Muscle layer of colon (tissue), 2 donors: Measurements from ENCODE around the gene ENTREP3.
A peak's percentile ranks its signal among the peaks of the same experiment; 100 is the strongest.
"Not testable (repeated sequence)": the region's sequence is repeated elsewhere in the genome, so short reads cannot be mapped to it uniquely, and the experiment has no call there.

Source experiments
- H3K27ac ChIP-seq: one replicate; pipeline ENCODE4 v1.7.0; 2013; ENCODE audit warnings: low read depth, mild to moderate bottlenecking, low read length, moderate library complexity
- H3K27me3 ChIP-seq, 2 donors: one replicate each; pipeline ENCODE4 v1.7.0; 2013; ENCODE audit warnings: low read length in 2 of 2, mild to moderate bottlenecking in 2 of 2; ENCODE audit not compliant: insufficient read depth in 2 of 2, control insufficient read depth in 1 of 2
- H3K36me3 ChIP-seq: one replicate; pipeline ENCODE4 v1.7.0; 2013; ENCODE audit warnings: mild to moderate bottlenecking, low read length; ENCODE audit not compliant: insufficient read depth
- H3K4me1 ChIP-seq: one replicate; pipeline ENCODE4 v1.7.0; 2013; ENCODE audit warnings: mild to moderate bottlenecking, low read length; ENCODE audit not compliant: insufficient read depth
- H3K4me3 ChIP-seq, 2 donors: one replicate each; pipeline ENCODE4 v1.7.0; 2013; ENCODE audit warnings: low read length in 2 of 2, low read depth in 1 of 2, mild to moderate bottlenecking in 1 of 2, moderate library complexity in 1 of 2
- H3K9ac ChIP-seq: one replicate; pipeline ENCODE4 v1.7.0; 2013; ENCODE audit warnings: low read length
- H3K9me3 ChIP-seq: one replicate; pipeline ENCODE4 v1.7.0; 2013; ENCODE audit warnings: mild to moderate bottlenecking, low read length
- donor health status: abdominal sarcoma.
- donor health status: Adenocarcinoma of cecum.

The ENTREP3 gene

DNA sequence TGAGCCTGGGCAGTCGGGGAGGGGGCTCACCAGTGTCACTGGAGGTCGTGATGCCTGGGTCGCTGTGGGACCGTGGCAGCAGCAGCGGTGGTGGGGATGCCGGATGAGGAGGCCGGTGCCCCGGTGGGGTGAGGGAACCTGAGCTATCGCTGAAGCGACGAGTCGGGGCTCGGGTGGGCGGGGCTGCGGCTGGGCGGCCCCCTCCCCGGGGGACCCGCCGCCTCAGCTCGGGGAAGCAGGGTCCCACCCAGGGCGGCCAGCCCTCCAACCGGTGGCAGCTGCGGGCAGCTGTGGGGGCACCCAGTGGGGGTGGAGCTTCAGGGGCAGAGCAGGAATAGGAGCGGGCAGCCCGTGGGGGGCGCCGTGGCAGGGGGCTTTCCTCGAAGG is 5.0 kb downstream of the ENTREP3 start:
- Histone ChIP-seq H3K27ac (peak overlapping the region; percentile 35), H3K9ac (no peak overlapping the region), H3K4me3 (peak overlapping the region in 1 of 2 donors; percentile 29)

GRCh38 chr1:155247667-155248553 is 7.4 kb downstream of the ENTREP3 start:
- Histone ChIP-seq H3K27me3 (no peaks in the 10 kb centered on the region), H3K9me3 (no peaks in the 10 kb centered on the region), H3K4me3 (no peak overlapping the region), H3K27ac (no peak overlapping the region), H3K4me1 (peaks cover 28% of the 10 kb centered on the region), H3K9ac (no peak overlapping the region), H3K36me3 (peaks cover 13% of the 10 kb centered on the region)

More for the DNA sequence above, 5.0 kb downstream of the ENTREP3 start:
- Histone ChIP-seq H3K4me1 (peaks cover 29% of the 10 kb centered on the region), H3K27me3 (no peaks in the 10 kb centered on the region), H3K36me3 (peaks cover 13% of the 10 kb centered on the region), H3K9me3 (no peaks in the 10 kb centered on the region)

DNA sequence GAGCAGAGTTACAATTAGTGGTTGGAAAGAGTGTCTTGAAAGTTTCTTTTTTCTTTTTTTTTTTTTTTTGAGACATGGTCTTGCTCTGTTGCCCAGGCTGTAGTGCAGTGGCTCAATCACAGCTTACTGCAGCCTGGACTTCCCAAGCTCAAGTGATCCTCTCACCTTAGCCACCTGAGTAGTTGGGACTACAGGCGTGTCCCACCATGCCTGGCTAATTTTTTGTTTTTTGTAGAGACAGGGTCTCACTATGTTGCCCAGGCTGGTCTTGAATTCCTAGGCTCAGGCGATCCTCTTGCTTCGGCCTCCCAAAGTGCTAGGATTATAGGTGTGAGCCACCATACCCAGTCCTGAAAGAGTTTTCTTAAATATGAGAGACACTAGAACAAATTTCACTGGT is 8.5 kb downstream of the ENTREP3 start:
- Histone ChIP-seq H3K36me3 (peaks cover 13% of the 10 kb centered on the region), H3K4me1 (peaks cover 35% of the 10 kb centered on the region)
- H3K27ac ChIP-seq, H3K9me3 ChIP-seq, H3K27me3 ChIP-seq, H3K9ac ChIP-seq, H3K4me3 ChIP-seq: not testable (repeated sequence)

DNA sequence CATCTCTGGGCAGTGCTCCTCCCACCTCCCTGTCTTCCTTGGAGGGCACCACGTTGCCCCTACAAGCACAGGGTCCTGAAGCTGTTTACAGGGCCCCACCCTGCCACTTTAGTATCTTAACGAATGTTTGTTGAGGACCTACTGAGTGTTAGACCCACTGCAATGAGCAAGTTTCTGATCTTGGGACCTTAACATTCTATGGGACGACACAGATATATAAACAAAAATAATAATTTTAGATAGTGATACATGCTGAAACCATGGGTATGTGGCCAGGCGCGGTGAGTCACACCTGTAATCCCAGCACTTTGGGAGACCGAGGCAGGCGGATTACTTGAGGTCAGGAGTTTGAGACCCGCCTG is 10.1 kb downstream of the ENTREP3 start:
- peak overlapping the region; percentile 65 for H3K9ac ChIP-seq
- no peaks in the 10 kb centered on the region for H3K9me3 ChIP-seq
- H3K27me3 ChIP-seq = no peaks in the 10 kb centered on the region
- peaks cover 36% of the 10 kb centered on the region for H3K4me1 ChIP-seq
- H3K27ac ChIP-seq = peak overlapping the region; percentile 95
- peaks cover 13% of the 10 kb centered on the region for H3K36me3 ChIP-seq
- H3K4me3 ChIP-seq = peak overlapping the region; percentile 58 to 75

- Histone ChIP-seq H3K27me3 (no peaks in the 10 kb centered on the region), H3K36me3 (peaks cover 14% of the 10 kb centered on the region), H3K9me3 (no peaks in the 10 kb centered on the region), H3K27ac (peak overlapping the region; percentile 95), H3K4me1 (peaks cover 36% of the 10 kb centered on the region), H3K9ac (peak overlapping the region; percentile 65), H3K4me3 (peak overlapping the region; percentile 58 to 75)
Observed at GRCh38 chr1:155244368-155245162, 10.7 kb downstream of the ENTREP3 start.

DNA sequence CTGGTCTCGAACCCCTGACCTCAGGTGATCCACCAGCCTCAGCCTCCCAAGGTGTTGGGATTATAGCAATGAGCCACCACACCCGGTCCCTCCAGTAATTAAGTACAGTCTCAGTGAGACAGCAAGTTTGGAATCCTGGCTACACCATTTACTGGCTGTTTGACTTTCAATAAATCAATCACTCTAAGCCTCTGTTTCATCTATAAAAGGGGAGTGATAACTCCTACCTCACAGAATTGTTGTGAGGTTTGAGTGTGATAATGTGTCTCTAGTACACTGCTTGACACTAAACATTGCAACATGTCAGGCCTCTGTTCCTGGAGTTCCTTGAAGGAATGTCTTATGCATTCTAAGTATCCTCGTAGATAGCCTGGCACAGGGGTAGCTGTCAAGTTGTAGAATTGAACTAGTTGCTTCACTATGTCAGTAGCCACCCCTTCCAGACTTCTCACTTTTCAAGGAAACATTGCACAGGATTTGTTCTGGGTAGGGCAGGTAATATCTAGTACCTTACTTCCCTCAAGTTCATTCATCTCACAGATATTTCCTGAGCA is 12.4 kb downstream of the ENTREP3 start:
- peaks cover 36% of the 10 kb centered on the region for H3K4me1 ChIP-seq
- peak overlapping the region; percentile 58 for H3K9ac ChIP-seq
- no peaks in the 10 kb centered on the region for H3K27me3 ChIP-seq
- peak overlapping the region; percentile 95 for H3K27ac ChIP-seq
- peaks cover 13% of the 10 kb centered on the region for H3K36me3 ChIP-seq
- no peaks in the 10 kb centered on the region for H3K9me3 ChIP-seq
- H3K4me3 ChIP-seq = peak overlapping the region in 1 of 2 donors; percentile 75

DNA sequence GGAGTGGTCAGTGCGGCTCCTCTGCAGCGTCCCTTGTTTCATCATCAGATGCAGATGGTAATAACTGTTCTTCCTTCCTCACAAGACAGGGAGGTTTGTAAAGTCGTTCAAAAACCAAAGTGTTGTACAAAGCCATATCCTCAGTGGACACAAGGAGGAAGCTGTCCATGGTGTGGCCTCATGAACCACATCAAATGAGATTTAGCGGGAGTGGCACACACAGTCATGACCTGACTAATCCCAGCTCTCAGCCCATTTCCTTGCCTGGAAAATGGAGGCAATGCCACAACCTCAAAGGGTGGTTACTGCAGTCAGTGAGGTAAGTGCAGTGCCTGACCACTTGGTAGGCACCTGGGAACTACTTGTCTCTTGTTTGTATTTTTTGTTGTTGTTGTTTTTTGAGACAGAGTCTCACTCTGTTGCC is 13.4 kb downstream of the ENTREP3 start:
- no peak overlapping the region for H3K9ac ChIP-seq
- no peak overlapping the region for H3K27ac ChIP-seq
- H3K4me3 ChIP-seq = no peak overlapping the region
- no peaks in the 10 kb centered on the region for H3K27me3 ChIP-seq
- no peaks in the 10 kb centered on the region for H3K9me3 ChIP-seq
- peaks cover 36% of the 10 kb centered on the region for H3K4me1 ChIP-seq
- peaks cover 13% of the 10 kb centered on the region for H3K36me3 ChIP-seq

DNA sequence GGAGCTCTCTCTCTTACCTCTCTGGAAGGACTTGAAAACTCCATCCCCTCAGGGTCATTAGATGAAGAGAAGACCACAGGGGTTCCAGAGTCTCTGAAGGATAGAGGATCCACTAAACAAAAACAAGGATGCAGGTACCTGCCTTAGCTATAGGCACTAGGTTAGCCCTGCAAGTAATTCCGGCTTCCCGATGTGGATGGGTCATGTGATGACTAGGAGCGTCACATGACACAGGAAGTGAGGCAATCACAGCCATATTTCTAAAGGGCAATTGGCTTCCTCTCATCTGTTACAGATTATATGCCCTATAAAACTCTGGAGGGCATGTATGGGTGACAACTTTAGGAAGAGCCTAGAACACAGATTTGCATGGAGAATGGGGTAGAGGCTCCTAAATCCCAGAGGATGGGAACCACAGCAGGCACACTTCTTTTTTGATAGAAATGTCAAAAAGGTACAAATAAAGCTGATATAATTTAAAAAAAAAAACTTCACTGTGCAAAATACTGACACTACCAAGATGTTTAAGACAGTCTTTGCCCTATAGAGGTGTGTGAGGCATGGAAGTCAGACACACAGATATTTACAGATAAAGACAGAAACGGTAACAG is 14.1 kb downstream of the ENTREP3 start:
- H3K4me1 ChIP-seq = peaks cover 36% of the 10 kb centered on the region
- H3K27ac ChIP-seq = peak overlapping the region; percentile 1
- peaks cover 15% of the 10 kb centered on the region for H3K36me3 ChIP-seq
- H3K27me3 ChIP-seq = no peaks in the 10 kb centered on the region
- H3K9me3 ChIP-seq = no peaks in the 10 kb centered on the region
- H3K4me3 ChIP-seq = peak overlapping the region in 1 of 2 donors; percentile 41
- no peak overlapping the region for H3K9ac ChIP-seq

DNA sequence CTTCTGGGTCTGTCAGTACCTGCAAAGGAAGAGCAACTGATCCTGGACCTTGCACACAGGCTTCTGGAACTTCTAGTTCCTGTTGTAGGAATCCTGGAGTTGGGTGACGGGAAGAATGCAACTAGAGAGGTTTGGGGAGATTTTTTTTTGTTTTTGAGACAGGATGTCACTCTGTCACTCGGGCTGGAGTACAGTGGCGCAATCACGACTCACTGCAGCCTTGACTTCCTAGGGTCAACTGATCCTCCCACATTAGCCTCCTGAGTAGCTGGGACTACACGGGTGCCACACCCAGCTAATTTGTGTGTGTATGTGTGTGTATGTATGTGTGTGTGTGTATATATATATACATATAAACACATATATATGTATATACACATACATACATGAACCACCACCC is 18.8 kb downstream of the ENTREP3 start:
- Histone ChIP-seq H3K27me3 (no peaks in the 10 kb centered on the region), H3K4me1 (peaks cover 23% of the 10 kb centered on the region), H3K27ac (no peak overlapping the region)

DNA sequence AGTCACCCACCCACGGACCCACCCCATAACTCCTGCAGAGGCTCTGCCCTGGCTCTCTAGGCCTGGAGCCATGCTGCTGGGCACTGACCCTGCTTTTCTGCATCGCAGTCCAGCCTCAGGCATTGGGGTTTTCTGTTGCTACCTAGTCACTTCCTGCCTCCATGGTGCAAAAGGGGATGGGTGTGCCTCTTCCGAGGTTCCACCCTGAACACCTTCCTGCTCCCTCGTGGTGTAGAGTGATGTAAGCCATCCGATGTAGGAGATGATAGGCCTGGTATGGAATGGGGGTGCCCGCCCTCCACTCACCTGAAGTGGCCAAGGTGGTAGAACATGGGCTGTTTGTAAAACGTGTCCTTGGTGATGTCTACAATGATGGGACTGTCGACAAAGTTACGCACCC is 19.9 kb downstream of the ENTREP3 start:
- not testable (repeated sequence) for H3K9ac ChIP-seq, H3K4me3 ChIP-seq, H3K27me3 ChIP-seq, H3K9me3 ChIP-seq, H3K27ac ChIP-seq
- peaks cover 17% of the 10 kb centered on the region for H3K4me1 ChIP-seq
- peaks cover 15% of the 10 kb centered on the region for H3K36me3 ChIP-seq

More for the DNA sequence above, 18.8 kb downstream of the ENTREP3 start:
- no peak overlapping the region for H3K4me3 ChIP-seq
- H3K9me3 ChIP-seq = no peaks in the 10 kb centered on the region
- no peak overlapping the region for H3K9ac ChIP-seq
- H3K36me3 ChIP-seq = peaks cover 15% of the 10 kb centered on the region

GRCh38 chr1:155233502-155233901 is 21.8 kb downstream of the ENTREP3 start:
- H3K4me3 ChIP-seq, H3K9ac ChIP-seq, H3K9me3 ChIP-seq, H3K27me3 ChIP-seq, H3K27ac ChIP-seq: not testable (repeated sequence)
- peaks cover 10% of the 10 kb centered on the region for H3K36me3 ChIP-seq
- peaks cover 15% of the 10 kb centered on the region for H3K4me1 ChIP-seq
